Ecto neural progenitor cell (in vitro differentiated cells): ENCODE data around the gene MST1.

Experiments used
- DNase-seq: peaks from one replicate; pipeline ENCODE4 v3.0.0-alpha.2; 2018; ENCODE audit warnings: low spot score

MST1 gene

GRCh38 chr3:49674497-49674983 lies 14.7 kb downstream of the MST1 start:
- no peak for DNase-seq

- peak; percentile 98 for DNase-seq
Measured at GRCh38 chr3:49673715-49674496, 15.4 kb downstream of the MST1 start, which contains the start of gene APEH. APEH (plus strand) TSS chr3:49674351; CDS start chr3:49674402, 51 bp downstream.

DNA sequence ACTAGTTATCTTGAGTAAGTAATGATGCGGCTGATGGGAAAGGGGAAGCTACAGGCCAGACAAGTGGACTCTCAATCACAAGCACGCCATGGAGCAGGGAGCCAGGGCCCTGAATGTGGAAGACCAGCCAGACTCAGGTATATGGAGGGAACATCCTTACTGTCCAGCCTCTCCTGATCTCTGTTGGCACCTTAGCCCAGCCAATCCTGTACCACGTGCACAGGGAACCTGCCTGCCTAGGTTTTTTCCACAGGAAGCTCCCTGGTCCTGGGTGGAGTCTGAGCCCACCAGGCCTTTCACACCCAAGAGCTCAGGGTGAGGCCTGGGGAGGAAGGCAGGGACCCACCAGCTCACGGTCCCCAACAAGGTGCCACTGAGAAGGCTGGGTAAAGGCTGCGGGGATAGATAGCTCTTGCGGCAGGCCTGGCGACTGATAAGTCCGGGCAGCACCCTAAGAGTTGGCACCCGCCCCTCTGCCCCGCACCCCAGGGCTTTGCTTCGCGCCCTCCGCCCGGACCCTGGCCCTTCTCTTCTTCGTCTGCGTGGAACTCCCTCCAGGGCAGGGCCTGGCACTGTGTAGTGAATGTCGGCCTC lies 16.1 kb downstream of the MST1 start:
- DNase-seq, result no peak

- peak; percentile 83 for DNase-seq
Measured at GRCh38 chr3:49671291-49672288, 17.7 kb downstream of the MST1 start.

GRCh38 chr3:49670940-49671290 lies 18.4 kb downstream of the MST1 start:
- no peak for DNase-seq

DNA sequence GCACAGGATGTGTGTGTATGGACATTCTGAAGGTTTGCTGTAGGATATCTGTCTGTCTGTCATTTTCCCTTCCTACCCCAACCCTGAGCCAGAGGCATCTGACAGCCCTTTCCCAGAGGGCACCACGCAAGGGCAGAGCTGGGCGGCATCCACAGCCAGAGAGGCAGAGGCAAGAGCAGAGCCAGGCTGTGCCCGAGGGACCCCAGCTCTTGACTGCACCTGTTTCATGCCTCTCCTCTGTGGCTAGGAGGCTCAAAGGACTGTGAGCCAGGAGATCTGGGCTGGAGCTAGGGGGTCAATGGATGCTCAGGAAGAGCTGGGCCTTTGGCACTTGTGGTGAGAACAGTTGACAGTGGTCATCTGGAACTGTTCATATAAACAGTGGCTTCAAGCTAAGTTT lies 19.9 kb downstream of the MST1 start:
- no peak for DNase-seq

- no peak for DNase-seq
Measured at GRCh38 chr3:49668861-49669260, 20.4 kb downstream of the MST1 start.

DNA sequence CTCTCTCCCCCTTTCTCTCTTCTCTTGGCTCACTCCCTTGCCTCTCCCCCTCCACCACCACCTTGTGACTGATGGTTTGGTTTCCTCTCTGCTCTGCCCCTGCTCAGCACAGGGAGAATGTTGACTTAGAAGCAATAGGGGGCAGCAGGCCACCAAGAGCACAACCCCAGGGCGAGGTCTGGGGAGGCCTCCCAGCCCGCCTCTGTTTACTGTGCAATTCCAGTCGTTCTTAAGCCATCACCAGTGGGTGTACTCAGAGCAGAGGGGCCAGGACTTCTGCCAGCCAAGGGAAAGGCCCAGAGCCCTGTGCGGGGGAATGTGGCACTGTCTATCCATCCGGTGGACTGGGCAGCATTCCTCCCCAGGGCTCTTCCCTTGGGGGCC lies 20.9 kb downstream of the MST1 start:
- DNase-seq, result no peak

GRCh38 chr3:49667701-49668413 lies 21.4 kb downstream of the MST1 start:
- DNase-seq, result no peak

DNA sequence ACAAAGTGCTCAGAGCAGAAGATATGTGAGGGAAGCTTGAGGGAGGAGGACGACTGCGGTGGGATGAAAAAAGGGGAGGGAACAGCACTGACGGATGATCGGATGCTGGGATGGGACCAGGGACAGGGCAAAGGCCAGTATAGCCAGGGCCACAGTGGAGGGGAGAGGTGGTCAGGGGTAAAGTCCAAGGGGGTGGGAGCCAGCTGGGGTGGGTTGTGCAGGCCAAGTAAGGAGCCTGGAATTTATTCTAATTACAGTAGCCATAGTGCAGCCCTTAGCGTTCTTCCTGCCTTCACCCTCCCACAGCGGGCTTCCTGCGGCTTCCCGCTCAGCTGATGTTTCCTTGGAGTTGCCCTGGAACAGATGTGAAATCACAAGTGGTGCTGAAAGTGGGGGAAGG lies 22.7 kb downstream of the MST1 start:
- no peak for DNase-seq

DNA sequence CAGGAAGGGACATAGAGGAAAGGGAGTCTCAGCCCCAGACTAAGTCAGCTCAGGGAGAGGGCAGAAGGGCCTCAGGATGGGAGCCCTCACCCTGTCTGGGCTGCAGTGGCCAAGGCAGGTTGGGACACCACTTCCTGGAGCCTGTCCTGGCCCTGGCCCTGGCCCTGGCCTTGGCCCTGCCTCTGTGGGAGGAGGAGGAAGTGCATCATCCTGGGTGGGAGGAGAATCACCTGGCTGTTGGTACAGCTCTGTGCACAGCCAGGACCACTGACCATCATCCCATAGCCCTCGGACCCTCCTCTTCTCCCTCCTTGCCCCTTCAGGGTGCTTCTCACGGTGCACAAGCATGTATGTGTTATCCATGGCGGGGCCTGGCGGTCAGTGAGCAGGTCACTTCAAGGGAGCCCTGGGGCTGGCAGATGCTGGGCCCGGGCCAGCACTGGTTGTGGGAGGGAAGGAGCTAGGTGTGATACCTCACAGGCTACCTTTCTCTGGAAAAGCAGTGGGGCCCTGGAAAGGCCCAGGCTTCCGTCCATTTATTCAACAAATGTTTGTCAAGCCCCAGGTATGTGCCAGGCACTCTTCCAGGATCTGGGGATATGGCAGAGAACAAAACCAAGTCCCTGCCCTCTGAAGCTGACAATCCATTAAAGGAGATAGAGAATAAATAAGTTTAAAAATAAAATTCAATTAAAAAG lies 23.3 kb downstream of the MST1 start:
- DNase-seq, result no peak

- no peak for DNase-seq
Measured at GRCh38 chr3:49664300-49664699, 25.0 kb downstream of the MST1 start.

DNA sequence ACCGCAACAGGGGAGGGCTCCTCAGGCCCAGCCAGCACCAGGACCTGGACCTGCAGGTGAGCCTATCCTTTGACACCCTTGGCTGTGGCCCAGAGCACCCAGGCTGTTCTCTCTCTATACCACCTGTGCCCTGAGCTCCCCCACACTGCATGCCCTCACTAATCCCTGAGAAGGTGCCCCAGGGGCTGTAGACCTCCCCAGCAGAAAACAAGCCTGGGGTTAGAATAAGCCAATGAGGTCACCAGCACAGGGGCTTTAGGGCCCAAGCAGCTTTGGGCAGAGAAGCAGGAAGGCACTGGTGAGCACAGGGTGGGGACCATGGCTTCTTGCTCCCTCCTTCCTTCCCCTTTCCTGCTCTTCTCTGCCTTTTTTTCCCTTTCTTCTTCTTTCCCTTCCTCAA lies 25.4 kb downstream of the MST1 start:
- no peak for DNase-seq

GRCh38 chr3:49662720-49663413 lies 26.4 kb downstream of the MST1 start:
- DNase-seq, result no peak

GRCh38 chr3:49662021-49662420 lies 27.3 kb downstream of the MST1 start:
- no peak for DNase-seq

- no peak for DNase-seq
Measured at GRCh38 chr3:49661281-49661680, 28.0 kb downstream of the MST1 start.

DNA sequence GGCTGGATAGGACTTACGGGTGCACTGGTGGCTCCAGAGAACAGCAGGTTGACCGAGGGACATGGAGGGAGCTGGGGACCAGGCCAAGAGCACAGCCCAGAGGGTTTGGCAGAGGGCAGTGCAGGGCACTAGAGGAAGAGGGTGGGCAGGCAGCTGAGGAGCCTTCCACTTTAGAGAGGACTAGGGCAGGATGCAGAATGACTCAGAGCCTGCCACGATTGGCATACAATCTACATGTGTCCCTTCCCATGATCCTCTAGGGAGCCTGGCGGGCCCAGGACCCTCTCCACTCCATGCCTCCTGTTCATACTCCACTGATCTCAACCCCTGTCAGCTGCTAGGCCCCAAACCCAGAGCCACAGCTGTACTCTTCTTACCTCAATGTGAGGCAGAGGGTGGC lies 29.5 kb downstream of the MST1 start:
- no peak for DNase-seq

DNA sequence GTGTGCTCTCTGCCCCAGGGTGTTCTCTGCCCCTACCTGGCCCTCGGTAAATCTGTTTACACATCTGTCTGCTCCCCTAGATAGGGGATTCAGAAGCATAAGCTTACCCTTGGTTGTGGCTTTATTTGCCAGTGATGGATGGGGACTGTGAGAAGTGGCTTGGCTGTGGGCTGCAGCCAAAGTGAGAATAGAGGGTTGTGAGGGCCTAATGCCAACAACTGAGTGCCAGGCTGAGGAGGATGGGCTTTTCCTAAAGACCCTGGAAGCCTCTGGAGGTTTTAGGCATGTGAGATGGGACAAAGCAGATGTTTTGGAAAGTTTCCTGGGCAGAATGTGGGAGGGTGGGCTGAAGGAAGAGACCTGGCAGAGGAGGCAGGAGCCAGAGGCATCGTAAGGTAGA lies 30.6 kb downstream of the MST1 start:
- DNase-seq, result no peak

DNA sequence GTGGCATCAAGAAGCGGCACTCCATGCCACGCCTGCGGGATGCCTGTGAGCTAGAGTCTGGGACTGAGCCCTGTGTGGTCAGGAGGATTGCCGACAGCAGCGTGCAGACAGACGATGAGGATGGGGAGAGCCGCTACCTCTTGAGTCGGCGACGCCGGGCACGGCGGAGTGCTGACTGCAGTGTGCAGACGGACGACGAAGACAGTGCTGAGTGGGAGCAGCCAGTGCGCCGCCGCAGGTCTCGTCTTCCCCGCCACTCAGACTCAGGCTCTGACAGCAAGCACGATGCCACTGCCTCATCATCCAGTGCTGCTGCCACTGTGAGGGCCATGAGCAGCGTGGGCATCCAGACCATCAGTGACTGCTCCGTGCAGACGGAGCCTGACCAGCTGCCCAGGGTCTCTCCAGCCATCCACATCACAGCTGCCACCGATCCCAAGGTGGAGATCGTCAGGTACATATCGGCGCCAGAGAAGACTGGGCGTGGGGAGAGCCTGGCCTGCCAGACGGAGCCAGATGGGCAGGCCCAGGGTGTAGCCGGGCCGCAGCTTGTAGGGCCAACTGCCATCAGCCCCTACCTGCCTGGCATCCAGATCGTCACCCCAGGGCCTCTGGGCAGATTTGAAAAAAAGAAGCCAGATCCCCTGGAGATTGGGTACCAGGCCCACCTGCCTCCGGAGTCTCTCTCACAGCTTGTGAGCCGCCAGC lies 31.9 kb downstream of the MST1 start:
- DNase-seq, result no peak

GRCh38 chr3:49656541-49657112 lies 32.6 kb downstream of the MST1 start:
- DNase-seq, result no peak
